Hematopoietic multipotent progenitor cell (in vitro differentiated cells): ENCODE results near the gene UTP25. TPM values are rescaled to one million over a fixed set of nuclear protein-coding genes. Genes with fewer than 3 reads are reported as not detected.
"Not testable (repeated sequence)": the region's sequence is repeated elsewhere in the genome, so short reads cannot be mapped to it uniquely, and the experiment has no call there.

Source experiments
- DNase-seq, 3 donors: peaks; one replicate each; pipeline ENCODE4 v3.0.0-alpha.2; 2011 to 2015; ENCODE audit warnings: low read depth in 2 of 3, low spot score in 2 of 3
- total RNA-seq: library from RNA; depleted of rRNA; stranded (reverse); fragments of >200 nt; gene quantifications from one replicate; pipeline ENCODE4 v1.2.3, GENCODE V29; 2012

UTP25 gene
- total RNA-seq, 1 donor, result 3.8 TPM

- DNase-seq, result no peak
Measured at GRCh38 chr1:209870151-209870831, 42.5 kb downstream of the UTP25 start.

- no peak for DNase-seq
Measured at GRCh38 chr1:209871006-209871405, 43.2 kb downstream of the UTP25 start.

GRCh38 chr1:209871430-209871829 is 43.7 kb downstream of the UTP25 start:
- DNase-seq, result no peak

GRCh38 chr1:209873067-209873799 is 45.5 kb downstream of the UTP25 start:
- DNase-seq, result no peak

- no peak for DNase-seq
Measured at GRCh38 chr1:209875515-209875914, 47.7 kb downstream of the UTP25 start.

DNA sequence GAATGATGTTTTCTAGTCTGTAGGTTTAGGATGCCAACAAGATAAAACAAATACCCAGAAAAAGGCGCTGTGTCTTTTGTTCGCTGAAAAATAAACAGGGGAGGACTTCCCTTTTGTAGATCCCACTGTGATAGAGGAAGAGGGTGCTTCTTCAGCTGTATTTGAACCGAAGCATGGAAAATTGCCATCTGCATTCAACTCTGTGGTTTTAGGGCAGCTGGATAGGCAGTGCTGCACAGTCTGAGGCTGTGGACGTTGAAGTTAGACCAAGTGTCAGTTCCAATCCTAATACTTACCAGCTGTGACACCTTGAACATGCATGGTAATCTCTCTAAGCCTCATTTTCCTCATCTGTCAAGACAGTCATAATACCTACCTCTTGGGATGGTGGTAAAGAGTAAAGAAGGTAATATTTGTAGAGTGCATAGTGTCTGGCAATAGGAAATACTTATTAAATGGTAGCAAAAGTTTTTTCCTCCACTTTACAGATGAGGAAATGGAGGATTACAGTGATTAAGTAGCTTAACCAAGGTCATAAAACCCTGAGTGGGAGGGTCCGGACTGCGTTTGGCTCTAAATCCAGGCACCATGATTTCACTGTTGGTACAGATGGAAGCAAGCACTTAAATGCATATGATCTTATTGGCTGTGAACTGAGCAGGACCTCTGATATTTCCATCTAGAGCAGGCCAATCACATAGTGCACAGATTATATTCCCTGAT is 48.5 kb downstream of the UTP25 start:
- no peak for DNase-seq

DNA sequence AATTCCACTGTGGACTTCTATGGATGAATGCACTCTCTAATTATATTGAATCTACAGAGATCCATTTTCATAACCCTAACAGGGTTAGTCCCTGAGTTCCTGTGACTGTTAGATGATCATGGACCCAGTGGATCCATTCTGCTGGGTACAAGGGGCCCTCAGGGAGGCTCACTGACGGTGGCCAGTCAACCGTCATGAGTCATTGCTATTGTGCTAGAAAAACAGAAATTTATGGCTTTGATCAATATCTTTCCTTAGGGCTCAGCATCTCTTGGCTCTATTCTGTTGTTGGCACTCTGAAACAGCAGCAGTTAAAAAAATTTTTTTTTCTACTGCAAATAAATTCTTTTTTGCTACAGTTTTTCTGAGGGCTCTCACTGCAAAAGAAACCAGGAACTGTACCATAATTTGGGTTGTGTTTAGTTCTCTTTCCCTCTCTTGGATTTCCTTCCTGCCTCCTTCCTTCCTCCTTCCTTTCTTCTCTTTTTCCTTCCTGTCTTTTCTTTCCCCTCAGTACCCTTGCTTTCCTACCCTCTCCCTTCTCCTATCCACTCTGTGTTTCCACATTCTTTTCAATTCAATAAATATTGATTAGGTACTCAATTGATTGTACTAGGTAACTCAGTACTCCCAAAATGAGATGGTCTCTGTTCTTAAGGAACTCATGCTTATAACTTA is 49.5 kb downstream of the UTP25 start:
- DNase-seq, result no peak

DNA sequence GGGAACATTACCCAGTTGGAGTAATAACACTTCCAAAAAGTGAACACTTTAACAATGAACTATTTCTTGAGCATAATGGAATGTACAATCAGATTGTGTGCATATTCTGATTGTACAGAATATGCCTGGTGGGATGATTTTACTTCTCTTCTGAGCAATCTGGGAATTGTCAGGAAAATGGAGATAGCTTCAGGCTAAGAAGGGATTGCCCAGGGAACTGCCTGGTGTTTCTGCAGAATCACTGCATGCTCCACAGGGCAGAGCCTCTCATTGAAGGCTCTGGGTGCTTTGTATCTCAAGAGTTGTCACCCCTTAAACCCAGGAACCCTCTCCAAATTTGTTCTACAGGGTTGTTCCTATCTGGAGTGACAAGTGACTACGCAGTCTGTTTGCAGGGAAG is 51.2 kb downstream of the UTP25 start:
- no peak for DNase-seq

GRCh38 chr1:209879539-209879938 is 51.8 kb downstream of the UTP25 start:
- DNase-seq, result no peak

- no peak for DNase-seq
Measured at GRCh38 chr1:209880031-209880430, 52.3 kb downstream of the UTP25 start.

DNA sequence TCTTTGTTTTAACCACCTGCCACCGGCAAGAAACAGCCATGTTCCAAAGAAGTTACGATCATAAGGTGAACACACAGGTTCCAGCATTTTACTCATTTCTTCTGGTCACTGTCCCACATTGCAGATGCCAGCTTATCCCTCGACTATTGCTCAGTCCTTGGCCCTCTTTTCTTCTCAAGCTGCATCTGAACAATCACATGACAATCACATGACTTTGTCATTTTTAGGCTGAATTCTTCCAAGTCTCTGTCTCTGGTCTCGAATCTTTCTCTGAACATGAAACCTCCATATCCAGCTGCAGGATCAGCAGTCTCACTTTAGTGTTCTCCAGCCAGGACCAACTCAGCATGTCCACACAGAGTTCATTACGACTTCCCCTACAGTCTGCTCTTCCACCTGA is 53.8 kb downstream of the UTP25 start:
- DNase-seq, result no peak

GRCh38 chr1:209882286-209882685 is 54.5 kb downstream of the UTP25 start:
- DNase-seq, result no peak

GRCh38 chr1:209882942-209883340 is 55.2 kb downstream of the UTP25 start:
- no peak for DNase-seq

- DNase-seq, result no peak
Measured at GRCh38 chr1:209883341-209883971, 55.7 kb downstream of the UTP25 start.

DNA sequence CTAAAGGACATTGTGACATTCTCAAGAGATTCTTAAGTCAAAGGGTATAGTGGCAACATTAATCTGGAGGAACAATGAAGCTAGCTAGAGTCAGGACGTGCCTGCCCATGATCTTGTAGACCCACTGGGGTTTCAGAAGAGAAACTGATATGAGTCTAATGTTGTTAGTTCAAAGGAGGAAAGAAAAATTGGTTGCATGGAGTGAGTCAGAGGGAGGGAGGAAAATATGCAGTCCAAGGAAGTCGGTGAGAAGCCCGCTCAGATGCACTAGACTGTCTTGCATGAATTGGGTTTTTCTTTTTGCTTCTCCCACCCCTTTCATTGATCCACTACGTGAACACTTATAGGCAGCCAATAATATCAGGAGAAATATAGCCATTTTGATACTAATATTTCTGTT is 56.5 kb downstream of the UTP25 start:
- no peak for DNase-seq

- DNase-seq, result peak in 2 of 3 donors; percentile 23 to 33
Measured at GRCh38 chr1:209884665-209885117, 56.9 kb downstream of the UTP25 start.

DNA sequence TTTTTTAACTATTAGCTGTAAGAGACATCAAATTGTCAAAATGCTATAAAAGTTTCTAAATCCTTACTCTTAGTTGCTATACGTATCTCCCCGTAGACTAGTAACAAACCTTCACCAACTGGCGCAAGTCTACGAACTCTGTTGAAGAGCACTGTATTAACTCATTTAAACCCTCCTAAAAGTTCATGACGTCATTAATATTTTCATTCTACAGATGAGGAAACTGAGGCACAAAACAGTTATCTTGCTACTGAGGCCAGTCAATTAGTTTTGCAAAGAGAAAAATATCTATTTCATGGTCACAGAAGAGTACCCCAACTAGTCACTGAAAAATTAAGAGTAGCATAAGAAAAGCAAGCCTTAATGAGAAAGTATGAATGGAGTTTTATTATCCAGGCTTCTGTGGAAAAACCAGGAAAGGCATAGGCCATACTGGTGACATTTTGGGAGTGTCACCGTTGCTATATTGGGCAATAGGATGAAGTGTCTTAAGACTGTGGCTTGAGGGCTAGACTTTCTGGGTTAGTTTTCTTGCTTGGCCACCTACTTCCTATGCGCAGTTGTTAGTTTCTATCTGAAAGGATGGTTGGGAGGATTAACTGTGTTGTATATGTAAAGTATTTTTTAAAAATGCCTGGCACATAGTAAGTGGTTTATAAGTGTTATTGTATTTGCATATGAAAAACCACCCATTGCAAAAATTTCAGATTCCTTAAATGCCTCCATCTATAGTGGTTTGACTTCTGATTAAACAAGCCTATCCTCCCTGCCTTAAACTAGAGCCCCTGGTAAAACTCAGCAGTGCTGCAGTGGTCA is 57.8 kb downstream of the UTP25 start:
- no peak for DNase-seq

DNA sequence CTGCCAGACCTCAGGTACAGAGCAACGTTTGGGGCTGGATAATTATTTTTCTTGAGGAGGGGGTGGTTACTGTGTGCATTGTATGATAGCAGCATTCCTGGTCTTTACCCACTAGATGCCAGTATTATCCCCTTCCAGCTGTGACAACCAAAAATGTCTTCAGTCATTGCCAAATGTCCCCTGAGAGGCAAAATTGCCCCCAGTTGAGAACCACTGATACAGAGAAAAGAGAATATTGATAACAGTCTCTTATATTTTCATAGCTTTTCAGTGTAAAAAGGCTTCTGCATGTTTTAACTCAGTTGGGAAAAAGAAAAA is 58.4 kb downstream of the UTP25 start:
- no peak for DNase-seq

DNA sequence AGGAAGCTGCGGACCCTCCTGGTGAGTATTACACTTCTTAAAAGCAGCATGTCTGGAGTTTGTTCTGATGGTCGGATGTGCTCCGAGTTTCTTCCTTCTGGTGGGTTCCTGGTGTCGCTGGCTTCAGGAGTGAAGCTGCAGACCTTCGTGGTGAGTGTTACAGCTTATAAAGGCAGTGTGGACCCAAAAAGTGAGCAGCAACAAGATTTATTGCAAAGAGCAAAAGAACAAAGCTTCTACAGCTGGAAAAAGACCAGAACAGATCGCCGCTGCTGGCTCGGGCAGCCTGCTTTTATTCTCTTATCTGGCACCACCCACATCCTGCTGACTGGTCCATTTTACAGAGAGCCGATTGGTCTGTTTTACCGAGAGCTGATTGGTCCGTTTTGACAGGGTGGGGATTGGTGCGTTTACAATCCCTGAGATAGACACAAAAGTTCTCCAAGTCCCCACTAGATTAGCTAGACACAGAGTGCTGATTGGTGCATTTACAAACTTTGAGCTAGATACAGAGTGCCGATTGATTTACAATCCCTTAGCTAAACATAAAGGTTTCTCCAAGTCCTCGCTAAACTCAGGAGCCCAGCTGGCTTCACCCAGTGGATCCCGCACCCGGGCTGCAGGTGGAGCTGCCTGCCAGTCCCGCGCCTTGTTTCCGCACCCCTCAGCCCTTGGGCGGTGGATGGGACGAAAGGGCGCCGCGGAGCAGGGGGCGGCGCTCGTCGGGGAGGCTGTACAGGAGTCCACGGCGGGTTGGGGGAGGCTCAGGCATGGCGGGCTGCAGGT is 60.7 kb downstream of the UTP25 start:
- not testable (repeated sequence) for DNase-seq
